Hematopoietic multipotent progenitor cell treated with erythropoietin and hydrocortisone succinate and interleukin-3 and kit ligand, for 8 days (in vitro differentiated cells): ENCODE data around the gene LRP1B.

Experiments used
- DNase-seq: peaks from one replicate; pipeline ENCODE4 v3.0.0-alpha.2; 2015

The LRP1B gene

DNA sequence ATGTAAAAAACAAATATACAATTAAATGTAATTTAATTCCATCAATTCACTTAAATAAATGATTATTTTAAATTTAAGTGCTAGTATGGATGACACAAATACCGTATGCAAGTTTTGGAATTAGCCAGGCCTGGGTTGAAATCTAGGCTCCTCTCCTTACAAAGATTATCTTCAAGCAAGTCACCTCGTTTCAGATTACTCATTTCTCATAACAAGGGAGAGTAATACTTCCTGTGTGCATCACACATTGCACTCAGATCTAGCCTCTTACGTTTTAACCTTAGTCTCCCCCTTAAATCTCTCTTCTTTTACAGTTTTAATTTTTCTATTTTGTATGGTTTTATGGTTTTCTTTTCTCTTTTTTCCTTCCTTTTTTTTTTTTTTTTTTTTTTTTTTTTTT lies 1874.7 kb downstream of the LRP1B start:
- no peak for DNase-seq

DNA sequence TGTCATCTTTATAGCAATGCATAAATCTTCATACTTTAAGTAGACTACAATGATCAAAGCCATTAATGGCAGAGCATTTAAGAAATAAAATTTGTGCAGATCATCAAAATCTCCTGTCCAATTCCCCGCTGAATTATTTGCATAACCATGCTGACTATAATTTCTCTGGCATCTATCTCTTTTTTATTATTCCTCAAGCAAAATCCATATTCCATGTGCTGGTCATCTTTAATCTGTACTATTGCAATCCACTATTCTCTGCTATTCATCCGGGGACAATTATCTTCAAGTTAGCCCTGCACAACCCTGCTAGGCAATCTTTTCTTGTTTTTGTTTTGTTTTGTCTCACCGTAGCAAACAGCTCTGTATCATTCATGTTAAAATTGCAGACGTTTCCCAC lies 1881.0 kb downstream of the LRP1B start:
- no peak for DNase-seq

DNA sequence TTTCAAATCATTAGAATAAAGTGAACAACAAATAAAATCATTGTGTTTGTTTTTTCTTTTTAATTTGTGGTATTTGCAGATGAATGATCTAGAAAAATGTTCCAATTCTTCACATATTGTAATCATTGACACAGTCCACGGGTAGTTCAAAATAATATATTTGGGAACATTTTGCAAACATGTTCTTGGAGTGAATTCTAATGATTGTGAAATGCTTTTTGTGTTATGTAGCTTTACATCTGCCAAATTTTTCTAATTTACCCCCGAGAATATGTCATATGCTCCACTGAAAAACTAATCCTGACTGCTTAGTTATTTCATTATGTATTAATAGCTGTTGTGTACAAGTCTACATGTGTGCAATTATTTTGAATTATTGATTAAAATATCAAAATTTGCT lies 1882.2 kb downstream of the LRP1B start:
- DNase-seq: no peak

GRCh38 chr2:140247451-140248195 lies 1883.2 kb downstream of the LRP1B start:
- DNase-seq: no peak

DNA sequence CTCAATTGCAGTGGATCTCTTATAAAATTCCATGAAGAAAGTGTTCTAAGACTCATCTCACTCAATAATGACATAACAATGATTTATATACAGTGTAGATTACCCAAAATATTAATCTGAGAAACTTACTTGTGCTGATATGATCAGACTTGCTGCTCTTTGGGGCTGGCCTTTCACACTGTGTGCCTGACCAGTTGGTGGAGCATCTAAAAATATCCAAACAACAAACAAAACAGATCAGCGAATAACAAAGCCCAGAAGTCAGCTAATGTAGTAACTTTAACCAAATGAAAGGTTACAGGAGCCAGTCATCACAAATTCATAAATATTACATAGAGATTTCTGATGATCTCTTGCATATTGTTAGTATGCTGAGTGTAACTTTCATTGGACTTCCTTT lies 1883.9 kb downstream of the LRP1B start:
- no peak for DNase-seq

DNA sequence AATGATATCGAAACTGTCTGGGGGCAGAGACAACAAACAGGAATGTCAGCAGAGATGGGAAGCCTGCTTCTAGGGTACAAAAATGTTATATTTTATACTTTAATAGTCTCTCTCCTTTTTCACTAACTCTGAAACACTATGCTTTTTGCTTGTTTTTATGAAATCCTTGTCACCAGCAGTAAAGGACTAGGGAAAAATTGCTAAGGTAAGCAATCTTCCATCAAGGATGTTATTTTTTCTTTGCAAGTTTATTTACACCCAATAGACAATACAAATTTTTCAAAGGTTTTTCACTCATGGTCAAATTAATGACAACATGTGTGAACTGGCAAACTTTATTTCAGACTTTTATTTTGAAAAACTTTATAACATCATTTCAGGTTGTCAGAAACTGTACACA lies 1884.8 kb downstream of the LRP1B start:
- no peak for DNase-seq

DNA sequence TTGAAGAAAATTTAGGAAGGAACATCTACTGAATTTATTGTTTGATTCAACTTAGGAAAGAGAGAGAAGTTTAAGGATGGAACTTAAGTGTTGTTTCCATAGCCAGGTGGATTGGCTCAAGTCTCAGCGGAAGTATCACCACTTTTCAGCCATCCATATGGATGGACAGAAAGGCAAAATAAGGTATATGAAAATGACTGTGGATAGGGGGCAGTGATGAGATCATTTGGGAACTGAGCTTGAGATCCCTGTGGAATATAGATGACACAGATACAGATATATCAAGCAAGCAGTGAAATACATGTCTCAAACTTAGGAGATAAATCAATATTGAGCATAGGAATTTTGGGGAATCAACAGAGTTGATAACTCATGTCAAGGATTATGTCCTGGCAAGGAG lies 1887.9 kb downstream of the LRP1B start:
- DNase-seq: no peak

DNA sequence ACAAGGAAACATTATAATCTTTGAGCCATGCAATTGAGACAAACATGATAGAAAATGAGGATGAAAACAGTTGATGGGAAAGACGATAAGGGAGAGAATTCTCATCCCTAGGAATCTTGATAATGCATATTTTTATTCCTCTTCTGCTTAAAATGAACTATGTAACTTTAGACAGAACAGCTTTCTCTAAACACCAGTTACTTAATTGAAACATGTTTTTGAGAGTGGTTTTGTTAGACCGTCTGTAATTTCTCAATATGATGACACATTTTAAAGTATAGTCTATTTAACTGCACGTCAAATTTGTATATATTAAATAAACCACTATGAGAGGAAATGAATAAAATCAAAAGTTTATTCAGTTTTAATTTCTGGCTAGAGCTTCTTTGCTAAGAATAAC lies 1896.7 kb downstream of the LRP1B start:
- no peak for DNase-seq

GRCh38 chr2:140210963-140211362 lies 1919.9 kb downstream of the LRP1B start:
- DNase-seq: no peak

DNA sequence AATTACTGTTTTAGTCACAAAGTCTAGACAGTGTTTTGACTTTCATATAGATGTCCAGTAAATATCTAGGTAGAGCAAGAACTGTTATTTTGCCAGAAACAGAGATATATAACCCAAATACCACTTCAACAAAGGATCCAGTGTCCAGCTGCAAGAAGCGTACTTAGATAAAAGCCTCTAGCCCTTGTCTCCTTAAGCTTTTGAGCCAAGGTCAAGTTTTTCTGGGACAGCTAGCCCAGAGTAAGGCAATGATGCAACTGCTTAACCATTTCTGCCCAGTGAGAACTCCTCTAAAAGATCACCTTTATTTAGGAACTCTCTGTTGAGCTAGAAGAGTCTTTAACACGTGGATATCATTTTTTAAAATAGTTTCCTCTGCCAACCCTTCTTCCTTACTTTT lies 1925.7 kb downstream of the LRP1B start:
- DNase-seq: no peak

- DNase-seq: no peak
Measured at GRCh38 chr2:140203347-140203746, 1927.5 kb downstream of the LRP1B start.

GRCh38 chr2:140201572-140201971 lies 1929.2 kb downstream of the LRP1B start:
- no peak for DNase-seq

DNA sequence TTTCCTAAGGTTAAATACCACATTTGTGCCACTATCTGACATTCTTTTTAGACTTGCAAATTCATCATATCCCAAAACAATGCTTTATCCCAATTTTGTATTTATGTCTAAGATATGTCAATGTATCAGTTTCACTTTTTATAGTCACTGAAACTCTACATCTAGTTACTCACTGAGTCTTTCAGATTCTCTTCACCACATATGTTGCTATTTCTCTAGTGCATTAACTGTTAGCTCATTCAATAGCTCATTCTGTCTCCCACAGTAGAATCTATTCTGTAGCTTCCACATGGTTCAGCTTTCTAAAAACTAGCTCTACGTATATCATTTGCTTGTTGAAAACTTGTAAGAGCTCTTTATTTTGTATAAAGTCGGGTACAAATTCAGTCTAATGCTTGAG lies 1930.1 kb downstream of the LRP1B start:
- DNase-seq: no peak

DNA sequence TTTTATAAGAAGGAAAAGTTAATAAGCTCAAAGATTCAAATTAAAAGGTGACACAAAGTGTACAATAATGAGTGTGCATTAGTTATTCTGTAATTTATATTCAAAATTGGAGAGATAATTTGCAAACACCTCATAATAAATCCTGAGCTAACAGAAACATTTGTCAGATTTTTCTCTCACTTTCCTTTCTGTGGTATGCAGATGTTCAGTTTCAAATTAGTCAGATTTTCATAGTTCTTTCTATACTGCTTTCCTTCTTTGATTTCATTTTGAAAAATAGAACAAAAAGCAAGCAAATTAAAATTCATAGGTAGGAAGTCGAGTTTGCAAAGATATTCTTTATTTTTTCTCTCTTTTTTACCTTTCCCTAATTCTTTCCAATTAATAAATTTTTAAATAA lies 1930.5 kb downstream of the LRP1B start:
- no peak for DNase-seq

GRCh38 chr2:140199312-140199711 lies 1931.5 kb downstream of the LRP1B start:
- no peak for DNase-seq

DNA sequence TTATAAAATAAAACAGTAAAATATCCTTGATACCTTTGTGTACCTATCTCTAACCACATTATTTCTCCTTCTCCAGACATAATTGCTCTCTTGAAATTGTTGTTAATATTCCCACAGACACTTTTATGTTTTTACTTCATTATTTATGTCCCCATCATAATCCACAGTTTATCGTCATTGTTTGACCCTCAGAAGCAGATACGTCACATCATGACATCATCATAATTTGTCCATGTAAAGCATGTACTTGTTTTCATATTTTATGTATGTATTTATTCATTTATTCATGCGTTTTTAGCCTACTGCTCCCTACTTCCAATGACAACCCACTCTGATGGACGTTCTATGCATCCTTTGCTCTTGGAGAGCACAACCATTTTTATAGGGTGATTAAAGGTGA lies 1943.7 kb downstream of the LRP1B start:
- DNase-seq: no peak

DNA sequence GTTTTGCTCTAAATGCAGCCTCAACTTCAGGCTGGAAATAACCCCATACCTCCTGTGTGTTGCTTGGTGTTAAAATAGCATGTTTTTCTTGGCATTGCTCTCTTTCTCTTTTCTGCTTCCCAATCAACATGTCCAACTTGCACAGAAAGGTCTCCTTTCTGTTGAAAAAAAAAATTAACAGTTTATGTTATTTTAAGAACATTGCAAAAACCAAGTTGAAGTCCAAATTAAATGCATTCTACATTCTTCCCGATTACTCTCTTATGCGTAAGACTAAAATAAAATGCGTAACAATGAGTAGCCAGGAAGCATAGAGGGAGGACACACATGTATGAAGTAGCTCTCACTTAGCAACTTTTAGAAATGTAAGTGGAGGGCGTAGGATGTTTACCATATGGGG lies 1944.5 kb downstream of the LRP1B start:
- no peak for DNase-seq

GRCh38 chr2:140185076-140185475 lies 1945.7 kb downstream of the LRP1B start:
- DNase-seq: no peak

GRCh38 chr2:140183056-140183765 lies 1947.6 kb downstream of the LRP1B start:
- no peak for DNase-seq
